GM19023 (cell line): ENCODE data around the gene MDH1B.

Experiments
- ATAC-seq: cut with Tn5 transposase; IDR thresholded peaks from one replicate; pipeline ENCODE4 v1.9.1; 2021; ENCODE audit warnings: mild to moderate bottlenecking, moderate library complexity; ENCODE audit not compliant: unreplicated experiment

The MDH1B gene

GRCh38 chr2:206698811-206699210, 66.3 kb downstream of the MDH1B start:
- ATAC-seq = no peak

- ATAC-seq = no peak
Observed at GRCh38 chr2:206696910-206697309, 68.2 kb downstream of the MDH1B start.

GRCh38 chr2:206693399-206694137, 71.6 kb downstream of the MDH1B start:
- no peak for ATAC-seq

- ATAC-seq = no peak
Observed at GRCh38 chr2:206692971-206693370, 72.2 kb downstream of the MDH1B start.

GRCh38 chr2:206688990-206689389, 76.1 kb downstream of the MDH1B start:
- no peak for ATAC-seq

GRCh38 chr2:206688453-206688852, 76.7 kb downstream of the MDH1B start:
- ATAC-seq = no peak
